HepG2 (cell line): ENCODE results near the gene FOSL2. TPM values are rescaled to one million over a fixed set of nuclear protein-coding genes. Genes with fewer than 3 reads are reported as not detected.
A peak's percentile ranks its signal among the peaks of the same experiment; 100 is the strongest.

ENCODE experiments used
- MEF2D ChIP-seq: sonication (generic); formaldehyde crosslinking; IDR thresholded peaks from 2 replicates; pipeline ENCODE4 v1.5.1; 2020; ENCODE audit warnings: mild to moderate bottlenecking, missing genetic modification reagents
- NR2F1 ChIP-seq, 2 experiments: fragments of 450-650 bp in 1 of 2; formaldehyde crosslinking in 1 of 2; IDR thresholded peaks; 2 replicates each; pipeline versions ENCODE4 v1.5.0 to v1.6.1; 2016 to 2020; ENCODE audit warnings: mild to moderate bottlenecking in 1 of 2, missing compliant biosample characterization in 1 of 2, missing genetic modification reagents in 1 of 2, moderate library complexity in 1 of 2
- SOX13 ChIP-seq, 3 experiments: fragments of 450-650 bp in 1 of 3; sonication (generic) in 1 of 3; formaldehyde crosslinking in 1 of 3; IDR thresholded peaks in 2 of 3; conservative IDR thresholded peaks in 1 of 3; 2 replicates each; pipeline versions ENCODE4 v1.5.0 to v1.6.1; 2016 to 2020; ENCODE audit warnings: antibody characterized with exemption in 1 of 3, mild to moderate bottlenecking in 1 of 3, missing compliant biosample characterization in 1 of 3, missing genetic modification reagents in 1 of 3, moderate library complexity in 1 of 3
- TMF1 ChIP-seq: sonication (generic); formaldehyde crosslinking; IDR thresholded peaks from 2 replicates; pipeline ENCODE4 v1.8.1; 2022; ENCODE audit warnings: low read depth, missing genetic modification reagents
- UBTF ChIP-seq: sonication (generic); formaldehyde crosslinking; IDR thresholded peaks from 2 replicates; pipeline ENCODE4 v1.4.0; 2020; ENCODE audit warnings: mild to moderate bottlenecking, missing genetic modification reagents
- ZNF253 ChIP-seq: sonication (generic); formaldehyde crosslinking; IDR thresholded peaks from 2 replicates; pipeline ENCODE4 v1.8.0; 2022; ENCODE audit warnings: mild to moderate bottlenecking, missing genetic modification reagents, borderline replicate concordance
- ZNF550 ChIP-seq: sonication (generic); formaldehyde crosslinking; IDR thresholded peaks from 2 replicates; pipeline ENCODE4 v1.4.0; 2020; ENCODE audit warnings: mild to moderate bottlenecking, missing genetic modification reagents, borderline replicate concordance
- ZNF878 ChIP-seq: sonication (generic); formaldehyde crosslinking; IDR thresholded peaks from 2 replicates; pipeline ENCODE4 v1.8.1; 2023; ENCODE audit warnings: mild to moderate bottlenecking, missing genetic modification reagents, moderate library complexity
- polyA plus RNA-seq, 8 experiments: library from polyadenylated mRNA; depleted of rRNA in 3 of 8; stranded (reverse) in 7 of 8; unstranded in 1 of 8; fragments of >200 nt; fragmentation: Illumina TruSeq in 4 of 8; extraction: Trizol in 4 of 8; gene quantifications; 2 replicates each; pipeline versions ENCODE4 v1.2.1 to v1.2.3, GENCODE V29; 2011 to 2016; ENCODE audit warnings: low read depth in 4 of 8, missing spikeins in 1 of 8, mixed read lengths in 1 of 8; ENCODE audit not compliant: insufficient read depth in 1 of 8
- total RNA-seq, 5 experiments: library from RNA; depleted of rRNA; stranded (reverse); fragments of >200 nt; fragmentation: Illumina TruSeq; extraction: Trizol; gene quantifications; 2 replicates each; pipeline ENCODE4 v1.2.3, GENCODE V29; 2016; ENCODE audit warnings: low read depth in 1 of 5
- TF ChIP-seq, protein P1 (sequence below): sonication (generic); formaldehyde crosslinking; IDR thresholded peaks from 2 replicates; pipeline ENCODE4 v1.8.0; 2023; ENCODE audit warnings: mild to moderate bottlenecking, missing genetic modification reagents

Gene FOSL2
- total and polyA plus RNA-seq, 2 of the 13 experiments (the other 11 are each of a cell fraction or from before 2014, with no cell fraction given), result 3.4 to 18.1 TPM

DNA sequence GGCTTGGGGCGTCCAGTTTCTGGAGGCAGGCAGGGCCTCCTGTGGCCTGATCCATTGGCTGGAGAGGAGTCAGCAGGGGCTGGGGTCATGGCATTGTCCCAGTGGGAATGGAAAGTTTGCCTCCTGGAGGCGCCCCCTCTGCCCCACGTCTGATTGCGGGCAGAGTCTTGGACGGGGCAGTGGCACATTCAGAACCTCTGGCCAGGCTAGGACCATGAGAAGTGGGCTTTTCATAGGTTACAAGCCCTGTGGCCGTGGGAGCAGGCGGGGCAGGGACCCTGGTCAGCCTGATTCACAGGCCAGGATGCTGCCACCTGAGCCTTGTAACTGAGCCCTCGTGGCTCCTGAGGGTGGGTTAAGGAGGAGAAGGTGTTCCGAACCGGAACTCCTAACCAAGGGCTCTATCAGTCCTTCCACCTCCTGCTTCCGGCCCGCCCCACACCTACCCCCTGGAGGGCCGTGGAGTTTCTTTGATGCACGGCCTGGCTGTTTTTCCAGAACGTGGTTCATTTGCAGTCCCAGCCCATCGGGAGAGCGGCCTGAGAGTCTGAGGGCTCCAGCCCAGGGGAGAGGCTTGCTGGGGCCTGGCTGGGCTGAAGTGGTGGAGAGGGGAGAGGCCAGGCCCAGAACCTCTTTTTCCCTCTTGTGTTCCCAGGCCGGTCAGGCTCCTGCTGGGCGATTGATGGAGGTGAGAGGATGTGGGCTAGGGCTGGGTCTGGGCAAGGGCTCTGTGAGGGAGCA is 59.3 kb downstream of the FOSL2 start (continued):
- TF ChIP-seq UBTF (CRISPR knock-in tag) (0 out of 2 replicates have a peak, but pooled peaks have one; percentile 19), ZNF253 (CRISPR knock-in tag) (no peak), NR2F1 (CRISPR knock-in tag; IDR thresholded peaks at IDR 0.05) (no peak), TMF1 (CRISPR knock-in tag) (no peak), MEF2D (CRISPR knock-in tag) (no peak), ZNF878 (CRISPR knock-in tag) (no peak), ZNF550 (CRISPR knock-in tag) (no peak), SOX13 (IDR thresholded peaks at IDR 0.05) (no peak), SOX13 (CRISPR knock-in tag; conservative IDR thresholded peaks at IDR 0.05 in 1 of 2, IDR thresholded peaks at IDR 0.05 in 1 of 2) (no peak)
- TF ChIP-seq, protein P1, sequence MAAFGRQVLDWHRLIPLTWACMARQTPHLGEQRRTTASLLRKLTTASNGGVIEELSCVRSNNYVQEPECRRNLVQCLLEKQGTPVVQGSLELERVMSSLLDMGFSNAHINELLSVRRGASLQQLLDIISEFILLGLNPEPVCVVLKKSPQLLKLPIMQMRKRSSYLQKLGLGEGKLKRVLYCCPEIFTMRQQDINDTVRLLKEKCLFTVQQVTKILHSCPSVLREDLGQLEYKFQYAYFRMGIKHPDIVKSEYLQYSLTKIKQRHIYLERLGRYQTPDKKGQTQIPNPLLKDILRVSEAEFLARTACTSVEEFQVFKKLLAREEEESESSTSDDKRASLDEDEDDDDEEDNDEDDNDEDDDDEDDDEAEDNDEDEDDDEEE (CRISPR knock-in tag), result no peak
